Trophoblast cell (in vitro differentiated cells and primary cell): ENCODE measurements around the gene BABAM2.

Source experiments
- DNase-seq, 2 donors: peaks; one replicate each; pipeline ENCODE4 v3.0.0-alpha.2; 2016
- H2AFZ ChIP-seq: 2 replicates; pipeline ENCODE4 v1.6.1; 2013; ENCODE audit warnings: low read length, moderate library complexity, mild to moderate bottlenecking; ENCODE audit not compliant: insufficient read depth, poor library complexity
- H2AK5ac ChIP-seq: 2 replicates; pipeline ENCODE4 v1.6.1; 2013; ENCODE audit warnings: mild to moderate bottlenecking, low read length
- H2BK120ac ChIP-seq: 2 replicates; pipeline ENCODE4 v1.6.1; 2013; ENCODE audit warnings: low read length, mild to moderate bottlenecking, moderate library complexity; ENCODE audit not compliant: insufficient read depth, poor library complexity
- H2BK12ac ChIP-seq: 2 replicates; pipeline ENCODE4 v1.6.1; 2013; ENCODE audit warnings: mild to moderate bottlenecking, low read length, moderate library complexity
- H2BK5ac ChIP-seq: 2 replicates; pipeline ENCODE4 v1.6.1; 2013; ENCODE audit warnings: low read length, low read depth, moderate library complexity, mild to moderate bottlenecking; ENCODE audit not compliant: poor library complexity
- H3K14ac ChIP-seq: 2 replicates; pipeline ENCODE4 v1.6.1; 2013; ENCODE audit warnings: mild to moderate bottlenecking, low read length
- H3K18ac ChIP-seq: 2 replicates; pipeline ENCODE4 v1.6.1; 2013; ENCODE audit warnings: mild to moderate bottlenecking, low read length
- H3K23ac ChIP-seq: 2 replicates; pipeline ENCODE4 v1.6.1; 2013; ENCODE audit warnings: low read length
- H3K27ac ChIP-seq: 2 replicates; pipeline ENCODE4 v1.5.1; 2013; ENCODE audit warnings: low read depth, mild to moderate bottlenecking, inconsistent platforms, low read length, moderate library complexity
- H3K27me3 ChIP-seq: 2 replicates; pipeline ENCODE4 v1.6.1; 2013; ENCODE audit warnings: inconsistent platforms, mild to moderate bottlenecking, low read length, moderate library complexity; ENCODE audit not compliant: insufficient read depth
- H3K36me3 ChIP-seq, 2 experiments: 1 replicate in 1 of 2; 2 replicates in 1 of 2; pipeline ENCODE4 v1.6.1; 2013; ENCODE audit warnings: low read length in 2 of 2, mild to moderate bottlenecking in 2 of 2, moderate library complexity in 1 of 2; ENCODE audit not compliant: insufficient read depth in 2 of 2, control insufficient read depth in 1 of 2
- H3K4ac ChIP-seq: 2 replicates; pipeline ENCODE4 v1.6.1; 2013; ENCODE audit warnings: low read depth, mild to moderate bottlenecking, low read length, moderate library complexity
- H3K4me1 ChIP-seq, 2 experiments: 1 replicate in 1 of 2; 2 replicates in 1 of 2; pipeline ENCODE4 v1.6.1; 2013; ENCODE audit warnings: low read length in 2 of 2, mild to moderate bottlenecking in 2 of 2, moderate library complexity in 1 of 2; ENCODE audit not compliant: insufficient read depth in 2 of 2, control insufficient read depth in 1 of 2
- H3K4me2 ChIP-seq: 2 replicates; pipeline ENCODE4 v1.6.1; 2013; ENCODE audit warnings: inconsistent platforms, mild to moderate bottlenecking, low read length, moderate library complexity
- H3K4me3 ChIP-seq: 2 replicates; pipeline ENCODE4 v1.5.1; 2013; ENCODE audit warnings: mild to moderate bottlenecking, low read depth, low read length, inconsistent platforms
- H3K79me1 ChIP-seq: one replicate; pipeline ENCODE4 v1.6.1; 2013; ENCODE audit warnings: low read length
- H3K79me2 ChIP-seq: 2 replicates; pipeline ENCODE4 v1.6.1; 2013; ENCODE audit warnings: low read length, mild to moderate bottlenecking; ENCODE audit not compliant: control insufficient read depth, insufficient read depth, poor library complexity
- H3K9ac ChIP-seq: 2 replicates; pipeline ENCODE4 v1.6.1; 2013; ENCODE audit warnings: mild to moderate bottlenecking, low read length
- H3K9me3 ChIP-seq: 2 replicates; pipeline ENCODE4 v1.6.1; 2013; ENCODE audit warnings: low read depth, mild to moderate bottlenecking, control low read depth, inconsistent platforms, low read length; ENCODE audit not compliant: insufficient read depth
- H4K12ac ChIP-seq: 2 replicates; pipeline ENCODE4 v1.6.1; 2013; ENCODE audit warnings: low read depth, mild to moderate bottlenecking, low read length, moderate library complexity
- H4K8ac ChIP-seq: 2 replicates; pipeline ENCODE4 v1.6.1; 2013; ENCODE audit warnings: low read depth, mild to moderate bottlenecking, low read length, moderate library complexity
- H4K91ac ChIP-seq: one replicate; pipeline ENCODE4 v1.6.1; 2013; ENCODE audit warnings: low read depth, mild to moderate bottlenecking, low read length, moderate library complexity
- WGBS: extraction: QIAGEN DNeasy Blood & Tissue Kit; methylation state at CpG from one replicate; pipeline ENCODE4 v1.1.7; 2013; ENCODE audit warnings: missing lambda C conversion rate; ENCODE audit not compliant: insufficient read length, insufficient coverage; ENCODE audit errors: extremely low coverage; 5-methylcytosine and 5-hydroxymethylcytosine counted together

The BABAM2 gene

DNA sequence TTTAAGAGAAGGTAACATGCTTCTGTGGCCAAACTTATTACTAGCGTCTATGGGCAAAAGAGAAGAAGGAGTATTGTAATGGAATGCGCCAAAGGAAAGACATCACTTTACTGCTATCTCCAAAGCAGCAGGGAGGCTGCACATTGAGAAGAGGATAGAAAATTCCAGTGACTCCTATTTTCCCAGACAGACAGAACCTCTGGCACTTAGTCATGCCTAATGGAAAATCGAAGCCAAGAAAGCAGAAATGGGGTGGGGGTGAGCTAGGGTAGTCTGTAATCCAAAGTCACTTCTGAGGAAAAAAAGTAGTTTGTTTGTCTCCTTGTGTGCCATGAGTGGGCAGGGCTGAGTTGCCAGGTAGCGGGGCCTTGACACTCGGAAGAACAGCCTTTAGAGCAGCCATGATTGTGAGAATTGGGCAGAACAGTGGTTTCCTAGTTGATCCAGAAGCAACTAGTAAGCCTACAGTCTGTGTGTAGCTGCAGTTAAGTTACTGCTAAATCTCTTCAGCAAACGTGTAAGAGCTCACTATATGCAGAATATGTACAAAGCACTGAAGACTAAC, 422.8 kb downstream of the BABAM2 start:
- no peak overlapping the region for H3K4me3 ChIP-seq
- no peak for DNase-seq
- H3K4me2 ChIP-seq: no peak overlapping the region
- no peaks in the 10 kb centered on the region for H3K27me3 ChIP-seq
- H3K79me2 ChIP-seq: no peaks in the 10 kb centered on the region
- H2AFZ ChIP-seq: no peak overlapping the region
- no peak overlapping the region for H3K14ac ChIP-seq
- H3K4me1 ChIP-seq: peaks cover 0 to 8% of the 10 kb centered on the region in 2 experiments
- no peak overlapping the region for H2BK120ac ChIP-seq
- H3K9me3 ChIP-seq: no peaks in the 10 kb centered on the region
- H4K91ac ChIP-seq: no peak overlapping the region
- H2BK5ac ChIP-seq: no peak overlapping the region
- H3K18ac ChIP-seq: no peak overlapping the region
- no peak overlapping the region for H3K27ac ChIP-seq
- H4K12ac ChIP-seq: no peak overlapping the region
- H3K4ac ChIP-seq: no peak overlapping the region
- peaks cover 2% of the 10 kb centered on the region for H3K79me1 ChIP-seq
- H4K8ac ChIP-seq: no peak overlapping the region
- H2BK12ac ChIP-seq: no peak overlapping the region
- WGBS: no CpG with 5 or more reads among the region's 6 CpGs
- no peak overlapping the region for H3K9ac ChIP-seq
- no peak overlapping the region for H2AK5ac ChIP-seq
- no peak overlapping the region for H3K23ac ChIP-seq
- no peaks in the 10 kb centered on the region for H3K36me3 ChIP-seq

GRCh38 chr2:28314968-28315367, 424.4 kb downstream of the BABAM2 start:
- Histone ChIP-seq H3K36me3 (no peaks in the 10 kb centered on the region), H4K91ac (no peak overlapping the region), H3K23ac (no peak overlapping the region), H3K9me3 (no peaks in the 10 kb centered on the region), H3K4ac (no peak overlapping the region), H3K9ac (no peak overlapping the region), H2AFZ (no peak overlapping the region), H3K4me1 (peaks cover 0 to 3% of the 10 kb centered on the region in 2 experiments), H3K27me3 (no peaks in the 10 kb centered on the region), H2BK120ac (no peak overlapping the region), H3K18ac (no peak overlapping the region), H3K27ac (no peak overlapping the region), H4K8ac (no peak overlapping the region), H3K4me3 (no peak overlapping the region), H3K14ac (no peak overlapping the region), H2BK5ac (no peak overlapping the region), H4K12ac (no peak overlapping the region), H3K79me1 (peaks cover 2% of the 10 kb centered on the region), H2AK5ac (no peak overlapping the region), H3K79me2 (no peaks in the 10 kb centered on the region), H2BK12ac (no peak overlapping the region), H3K4me2 (no peak overlapping the region)
- no peak for DNase-seq

GRCh38 chr2:28316546-28317335, 426.2 kb downstream of the BABAM2 start:
- H3K79me2 ChIP-seq: no peaks in the 10 kb centered on the region
- no peak overlapping the region for H2AFZ ChIP-seq
- H4K8ac ChIP-seq: no peak overlapping the region
- H2BK120ac ChIP-seq: no peak overlapping the region
- H3K23ac ChIP-seq: no peak overlapping the region
- WGBS: no CpG with 5 or more reads among the region's 14 CpGs
- H2AK5ac ChIP-seq: no peak overlapping the region
- H3K4ac ChIP-seq: no peak overlapping the region
- no peak overlapping the region for H3K4me2 ChIP-seq
- H4K12ac ChIP-seq: no peak overlapping the region
- no peaks in the 10 kb centered on the region for H3K36me3 ChIP-seq
- no peak overlapping the region for H3K14ac ChIP-seq
- H4K91ac ChIP-seq: no peak overlapping the region
- H3K79me1 ChIP-seq: peaks cover 2% of the 10 kb centered on the region
- H2BK5ac ChIP-seq: no peak overlapping the region
- H3K4me3 ChIP-seq: no peak overlapping the region
- no peak overlapping the region for H3K27ac ChIP-seq
- H3K9ac ChIP-seq: no peak overlapping the region
- no peaks in the 10 kb centered on the region for H3K9me3 ChIP-seq
- H3K4me1 ChIP-seq: peaks cover 0 to 9% of the 10 kb centered on the region in 2 experiments
- no peak for DNase-seq
- H3K18ac ChIP-seq: no peak overlapping the region
- H2BK12ac ChIP-seq: no peak overlapping the region
- H3K27me3 ChIP-seq: no peaks in the 10 kb centered on the region

GRCh38 chr2:28317390-28317789, 426.9 kb downstream of the BABAM2 start:
- H3K79me1 ChIP-seq: peaks cover 2% of the 10 kb centered on the region
- no peaks in the 10 kb centered on the region for H3K9me3 ChIP-seq
- no peak overlapping the region for H2BK12ac ChIP-seq
- no peak overlapping the region for H3K4me3 ChIP-seq
- no peak overlapping the region for H4K8ac ChIP-seq
- no peak overlapping the region for H3K23ac ChIP-seq
- DNase-seq: no peak
- no peaks in the 10 kb centered on the region for H3K27me3 ChIP-seq
- peaks cover 3 to 11% of the 10 kb centered on the region in 2 experiments for H3K4me1 ChIP-seq
- H2AFZ ChIP-seq: no peak overlapping the region
- no peaks in the 10 kb centered on the region for H3K79me2 ChIP-seq
- no peak overlapping the region for H3K4ac ChIP-seq
- H4K91ac ChIP-seq: no peak overlapping the region
- no CpG with 5 or more reads among the region's 2 CpGs for WGBS
- H3K14ac ChIP-seq: no peak overlapping the region
- no peak overlapping the region for H3K9ac ChIP-seq
- no peak overlapping the region for H2BK120ac ChIP-seq
- H3K36me3 ChIP-seq: no peaks in the 10 kb centered on the region
- no peak overlapping the region for H2AK5ac ChIP-seq
- H3K27ac ChIP-seq: no peak overlapping the region
- no peak overlapping the region for H3K4me2 ChIP-seq
- H2BK5ac ChIP-seq: no peak overlapping the region
- no peak overlapping the region for H4K12ac ChIP-seq
- H3K18ac ChIP-seq: no peak overlapping the region
